ENCODE data around the gene PARP11.

Gene PARP11

GRCh38 chr12:3872800-3873636, at the start of gene PARP11:
TSS of gene PARP11 (minus strand) at chr12:3873399. CDS start at chr12:3873229, 170 bp downstream.
- Histone ChIP-seq H3K27ac (ENCODE audit: low read length) (peak within 1 kb of the TSS; percentile 54), H3K79me2 (ENCODE audit: low read length) (peaks cover 27% of the 10 kb centered on the region), H3K4me1 (ENCODE audit: low read length) (peaks cover 42% of the 10 kb centered on the region), H3K4me2 (ENCODE audit: low read length) (peak within 1 kb of the TSS; percentile 83), H3K4me3 (ENCODE audit: low read length) (peak within 1 kb of the TSS; percentile 91), H3K9ac (ENCODE audit: low read length) (peak within 1 kb of the TSS; percentile 79), H3K27me3 (ENCODE audit: low read depth, low read length) (no peaks in the 10 kb centered on the region), H3K36me3 (replicated peaks; ENCODE audit: low read depth, low read length) (no peaks in the 10 kb centered on the region), H2AFZ (ENCODE audit: low read depth, low read length) (peak within 1 kb of the TSS; percentile 78), H3K9me3 (ENCODE audit: insufficient read depth, low read length) (no peaks in the 10 kb centered on the region), H4K20me1 (ENCODE audit: insufficient read depth, low read length) (no peaks in the 10 kb centered on the region)
- no peak for TF ChIP-seq EZH2phosphoT487 (IDR thresholded peaks at IDR 0.05; ENCODE audit: low read depth)

GRCh38 chr12:3922033-3922432, 48.8 kb upstream of the PARP11 start:
- no peak for TF ChIP-seq CTCF (IDR thresholded peaks at IDR 0.05; ENCODE audit: low read depth, low read length)
- no peak for TF ChIP-seq EZH2phosphoT487 (IDR thresholded peaks at IDR 0.05; ENCODE audit: low read depth)
- Histone ChIP-seq H3K36me3 (replicated peaks; ENCODE audit: low read depth, low read length) (no peaks in the 10 kb centered on the region), H3K4me1 (ENCODE audit: low read length) (no peaks in the 10 kb centered on the region)

GRCh38 chr12:3921526-3921925, 48.3 kb upstream of the PARP11 start:
- no peaks in the 10 kb centered on the region for H3K36me3 ChIP-seq (replicated peaks; ENCODE audit: low read depth, low read length)
- no peak overlapping the region for H3K27ac ChIP-seq (ENCODE audit: low read length)
- no peaks in the 10 kb centered on the region for H3K4me1 ChIP-seq (ENCODE audit: low read length)
- no peak for TF ChIP-seq CTCF (IDR thresholded peaks at IDR 0.05; ENCODE audit: low read depth, low read length)
- TF ChIP-seq EZH2phosphoT487 (IDR thresholded peaks at IDR 0.05; ENCODE audit: low read depth), result no peak
- H3K4me2 ChIP-seq (ENCODE audit: low read length), result no peak overlapping the region
- no peaks in the 10 kb centered on the region for H4K20me1 ChIP-seq (ENCODE audit: insufficient read depth, low read length)
- peaks cover 73% of the 10 kb centered on the region for H3K27me3 ChIP-seq (ENCODE audit: low read depth, low read length)
- H3K9ac ChIP-seq (ENCODE audit: low read length), result no peak overlapping the region
- no peak overlapping the region for H3K4me3 ChIP-seq (ENCODE audit: low read length)
- no peaks in the 10 kb centered on the region for H3K9me3 ChIP-seq (ENCODE audit: insufficient read depth, low read length)
- no peak overlapping the region for H2AFZ ChIP-seq (ENCODE audit: low read depth, low read length)
- H3K79me2 ChIP-seq (ENCODE audit: low read length), result no peaks in the 10 kb centered on the region

More at GRCh38 chr12:3922033-3922432, 48.8 kb upstream of the PARP11 start:
- Histone ChIP-seq H2AFZ (ENCODE audit: low read depth, low read length) (no peak overlapping the region), H3K4me3 (ENCODE audit: low read length) (no peak overlapping the region), H3K9ac (ENCODE audit: low read length) (no peak overlapping the region), H3K4me2 (ENCODE audit: low read length) (no peak overlapping the region), H4K20me1 (ENCODE audit: insufficient read depth, low read length) (no peaks in the 10 kb centered on the region), H3K27ac (ENCODE audit: low read length) (no peak overlapping the region), H3K79me2 (ENCODE audit: low read length) (no peaks in the 10 kb centered on the region), H3K27me3 (ENCODE audit: low read depth, low read length) (peaks cover 70% of the 10 kb centered on the region), H3K9me3 (ENCODE audit: insufficient read depth, low read length) (no peaks in the 10 kb centered on the region)

- no peak overlapping the region for H3K4me2 ChIP-seq (ENCODE audit: low read length)
- no peaks in the 10 kb centered on the region for H3K79me2 ChIP-seq (ENCODE audit: low read length)
- H3K9ac ChIP-seq (ENCODE audit: low read length), result no peak overlapping the region
- H2AFZ ChIP-seq (ENCODE audit: low read depth, low read length), result no peak overlapping the region
- no peaks in the 10 kb centered on the region for H4K20me1 ChIP-seq (ENCODE audit: insufficient read depth, low read length)
- H3K27me3 ChIP-seq (ENCODE audit: low read depth, low read length), result peaks cover 73% of the 10 kb centered on the region
- H3K9me3 ChIP-seq (ENCODE audit: insufficient read depth, low read length), result no peaks in the 10 kb centered on the region
- TF ChIP-seq CTCF (IDR thresholded peaks at IDR 0.05; ENCODE audit: low read depth, low read length) (no peak), EZH2phosphoT487 (IDR thresholded peaks at IDR 0.05; ENCODE audit: low read depth) (no peak)
- H3K27ac ChIP-seq (ENCODE audit: low read length), result no peak overlapping the region
- no peak overlapping the region for H3K4me3 ChIP-seq (ENCODE audit: low read length)
- H3K36me3 ChIP-seq (replicated peaks; ENCODE audit: low read depth, low read length), result no peaks in the 10 kb centered on the region
- no peaks in the 10 kb centered on the region for H3K4me1 ChIP-seq (ENCODE audit: low read length)
Observed at GRCh38 chr12:3921151-3921471, 47.9 kb upstream of the PARP11 start.
